ENCODE results near the gene PANX1. TPM values are rescaled to one million over a fixed set of nuclear protein-coding genes. Genes with fewer than 3 reads are reported as not detected.

PANX1 gene
- total and polyA plus RNA-seq, 2 experiments from 2014 or later = 9.5 to 40.8 TPM

GRCh38 chr11:94104734-94105133, 23.9 kb upstream of the PANX1 start:
- H3K4me2 ChIP-seq = no peak overlapping the region
- no peak overlapping the region for H2AFZ ChIP-seq
- peaks cover 18% of the 10 kb centered on the region for H3K9me3 Mint-ChIP-seq
- H3K27me3 Mint-ChIP-seq (ENCODE audit: insufficient read depth, low read depth, poor library complexity) = no peaks in the 10 kb centered on the region
- H3K27ac ChIP-seq (ENCODE audit: low read depth) = no peak overlapping the region
- H3K4me1 Mint-ChIP-seq = peaks cover 6% of the 10 kb centered on the region; the same call in 2 of the 3 replicates
- H3K27me3 ChIP-seq (ENCODE audit: insufficient read depth) = no peaks in the 10 kb centered on the region
- ATAC-seq (no peak), DNase-seq (ENCODE audit: low spot score) (no peak)
- no peaks in the 10 kb centered on the region for H3K79me2 ChIP-seq (replicated peaks; ENCODE audit: insufficient read depth)
- H4K20me1 ChIP-seq (replicated peaks; ENCODE audit: insufficient read depth) = no peaks in the 10 kb centered on the region
- no peak overlapping the region for H3K27ac Mint-ChIP-seq
- no peak overlapping the region for H3K4me3 Mint-ChIP-seq
- no peak overlapping the region for H3K4me3 ChIP-seq
- H3F3A ChIP-seq (replicated peaks; ENCODE audit: low read depth) = no peaks in the 10 kb centered on the region
- H3K4me1 ChIP-seq (ENCODE audit: insufficient read depth) = no peaks in the 10 kb centered on the region
- H3K9me2 ChIP-seq (ENCODE audit: insufficient read depth) = peaks cover 13% of the 10 kb centered on the region
- H3K36me3 Mint-ChIP-seq (ENCODE audit: low read depth) = peaks cover 22% of the 10 kb centered on the region
- H3K36me3 ChIP-seq (ENCODE audit: insufficient read depth) = no peaks in the 10 kb centered on the region; the same call in 1 of the 2 replicates
- TF ChIP-seq, protein P1, sequence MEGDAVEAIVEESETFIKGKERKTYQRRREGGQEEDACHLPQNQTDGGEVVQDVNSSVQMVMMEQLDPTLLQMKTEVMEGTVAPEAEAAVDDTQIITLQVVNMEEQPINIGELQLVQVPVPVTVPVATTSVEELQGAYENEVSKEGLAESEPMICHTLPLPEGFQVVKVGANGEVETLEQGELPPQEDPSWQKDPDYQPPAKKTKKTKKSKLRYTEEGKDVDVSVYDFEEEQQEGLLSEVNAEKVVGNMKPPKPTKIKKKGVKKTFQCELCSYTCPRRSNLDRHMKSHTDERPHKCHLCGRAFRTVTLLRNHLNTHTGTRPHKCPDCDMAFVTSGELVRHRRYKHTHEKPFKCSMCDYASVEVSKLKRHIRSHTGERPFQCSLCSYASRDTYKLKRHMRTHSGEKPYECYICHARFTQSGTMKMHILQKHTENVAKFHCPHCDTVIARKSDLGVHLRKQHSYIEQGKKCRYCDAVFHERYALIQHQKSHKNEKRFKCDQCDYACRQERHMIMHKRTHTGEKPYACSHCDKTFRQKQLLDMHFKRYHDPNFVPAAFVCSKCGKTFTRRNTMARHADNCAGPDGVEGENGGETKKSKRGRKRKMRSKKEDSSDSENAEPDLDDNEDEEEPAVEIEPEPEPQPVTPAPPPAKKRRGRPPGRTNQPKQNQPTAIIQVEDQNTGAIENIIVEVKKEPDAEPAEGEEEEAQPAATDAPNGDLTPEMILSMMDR (conservative IDR thresholded peaks at IDR 0.05; ENCODE audit: low read depth in 2 of 2) = no peak
- TF ChIP-seq, protein P2, sequence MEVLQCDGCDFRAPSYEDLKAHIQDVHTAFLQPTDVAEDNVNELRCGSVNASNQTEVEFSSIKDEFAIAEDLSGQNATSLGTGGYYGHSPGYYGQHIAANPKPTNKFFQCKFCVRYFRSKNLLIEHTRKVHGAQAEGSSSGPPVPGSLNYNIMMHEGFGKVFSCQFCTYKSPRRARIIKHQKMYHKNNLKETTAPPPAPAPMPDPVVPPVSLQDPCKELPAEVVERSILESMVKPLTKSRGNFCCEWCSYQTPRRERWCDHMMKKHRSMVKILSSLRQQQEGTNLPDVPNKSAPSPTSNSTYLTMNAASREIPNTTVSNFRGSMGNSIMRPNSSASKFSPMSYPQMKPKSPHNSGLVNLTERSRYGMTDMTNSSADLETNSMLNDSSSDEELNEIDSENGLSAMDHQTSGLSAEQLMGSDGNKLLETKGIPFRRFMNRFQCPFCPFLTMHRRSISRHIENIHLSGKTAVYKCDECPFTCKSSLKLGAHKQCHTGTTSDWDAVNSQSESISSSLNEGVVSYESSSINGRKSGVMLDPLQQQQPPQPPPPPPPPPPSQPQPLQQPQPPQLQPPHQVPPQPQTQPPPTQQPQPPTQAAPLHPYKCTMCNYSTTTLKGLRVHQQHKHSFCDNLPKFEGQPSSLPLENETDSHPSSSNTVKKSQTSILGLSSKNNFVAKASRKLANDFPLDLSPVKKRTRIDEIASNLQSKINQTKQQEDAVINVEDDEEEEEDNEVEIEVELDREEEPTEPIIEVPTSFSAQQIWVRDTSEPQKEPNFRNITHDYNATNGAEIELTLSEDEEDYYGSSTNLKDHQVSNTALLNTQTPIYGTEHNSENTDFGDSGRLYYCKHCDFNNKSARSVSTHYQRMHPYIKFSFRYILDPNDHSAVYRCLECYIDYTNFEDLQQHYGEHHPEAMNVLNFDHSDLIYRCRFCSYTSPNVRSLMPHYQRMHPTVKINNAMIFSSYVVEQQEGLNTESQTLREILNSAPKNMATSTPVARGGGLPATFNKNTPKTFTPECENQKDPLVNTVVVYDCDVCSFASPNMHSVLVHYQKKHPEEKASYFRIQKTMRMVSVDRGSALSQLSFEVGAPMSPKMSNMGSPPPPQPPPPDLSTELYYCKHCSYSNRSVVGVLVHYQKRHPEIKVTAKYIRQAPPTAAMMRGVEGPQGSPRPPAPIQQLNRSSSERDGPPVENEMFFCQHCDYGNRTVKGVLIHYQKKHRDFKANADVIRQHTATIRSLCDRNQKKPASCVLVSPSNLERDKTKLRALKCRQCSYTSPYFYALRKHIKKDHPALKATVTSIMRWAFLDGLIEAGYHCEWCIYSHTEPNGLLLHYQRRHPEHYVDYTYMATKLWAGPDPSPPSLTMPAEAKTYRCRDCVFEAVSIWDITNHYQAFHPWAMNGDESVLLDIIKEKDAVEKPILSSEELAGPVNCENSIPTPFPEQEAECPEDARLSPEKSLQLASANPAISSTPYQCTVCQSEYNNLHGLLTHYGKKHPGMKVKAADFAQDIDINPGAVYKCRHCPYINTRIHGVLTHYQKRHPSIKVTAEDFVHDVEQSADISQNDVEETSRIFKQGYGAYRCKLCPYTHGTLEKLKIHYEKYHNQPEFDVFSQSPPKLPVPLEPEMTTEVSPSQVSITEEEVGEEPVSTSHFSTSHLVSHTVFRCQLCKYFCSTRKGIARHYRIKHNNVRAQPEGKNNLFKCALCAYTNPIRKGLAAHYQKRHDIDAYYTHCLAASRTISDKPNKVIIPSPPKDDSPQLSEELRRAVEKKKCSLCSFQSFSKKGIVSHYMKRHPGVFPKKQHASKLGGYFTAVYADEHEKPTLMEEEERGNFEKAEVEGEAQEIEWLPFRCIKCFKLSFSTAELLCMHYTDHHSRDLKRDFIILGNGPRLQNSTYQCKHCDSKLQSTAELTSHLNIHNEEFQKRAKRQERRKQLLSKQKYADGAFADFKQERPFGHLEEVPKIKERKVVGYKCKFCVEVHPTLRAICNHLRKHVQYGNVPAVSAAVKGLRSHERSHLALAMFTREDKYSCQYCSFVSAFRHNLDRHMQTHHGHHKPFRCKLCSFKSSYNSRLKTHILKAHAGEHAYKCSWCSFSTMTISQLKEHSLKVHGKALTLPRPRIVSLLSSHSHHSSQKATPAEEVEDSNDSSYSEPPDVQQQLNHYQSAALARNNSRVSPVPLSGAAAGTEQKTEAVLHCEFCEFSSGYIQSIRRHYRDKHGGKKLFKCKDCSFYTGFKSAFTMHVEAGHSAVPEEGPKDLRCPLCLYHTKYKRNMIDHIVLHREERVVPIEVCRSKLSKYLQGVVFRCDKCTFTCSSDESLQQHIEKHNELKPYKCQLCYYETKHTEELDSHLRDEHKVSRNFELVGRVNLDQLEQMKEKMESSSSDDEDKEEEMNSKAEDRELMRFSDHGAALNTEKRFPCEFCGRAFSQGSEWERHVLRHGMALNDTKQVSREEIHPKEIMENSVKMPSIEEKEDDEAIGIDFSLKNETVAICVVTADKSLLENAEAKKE (CRISPR knock-in tag; IDR thresholded peaks at IDR 0.05) = no peak
- no peak for TF ChIP-seq JUNB (IDR thresholded peaks at IDR 0.05; ENCODE audit: unreplicated experiment)

DNA sequence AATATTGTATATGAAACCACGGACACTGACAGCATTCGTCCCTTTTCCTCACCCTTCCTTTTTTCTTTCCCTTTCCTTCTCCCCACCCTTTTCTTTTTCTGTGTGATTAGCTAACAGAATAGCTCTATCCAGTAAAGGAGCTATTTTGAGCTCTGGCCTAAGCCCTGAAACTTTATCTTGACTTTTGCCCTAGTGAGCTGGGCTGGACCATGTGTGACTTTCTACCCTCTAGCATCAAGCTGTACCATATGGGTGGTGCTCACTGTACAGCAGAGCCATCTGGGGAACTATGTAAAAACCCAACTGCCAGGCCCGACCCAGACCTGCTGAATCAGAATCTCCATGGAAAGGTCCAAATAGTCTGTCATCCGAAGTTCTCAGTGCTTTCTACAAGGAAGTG, 21.9 kb upstream of the PANX1 start:
- H3K36me3 ChIP-seq (ENCODE audit: insufficient read depth) = no peaks in the 10 kb centered on the region
- TF ChIP-seq ZNF331 (CRISPR knock-in tag; IDR thresholded peaks at IDR 0.05; ENCODE audit: low read depth) (no peak), NANOG (IDR thresholded peaks at IDR 0.05; ENCODE audit: borderline replicate concordance) (no peak), STAT1 (IDR thresholded peaks at IDR 0.05; ENCODE audit: unreplicated experiment) (no peak)
- TF ChIP-seq, protein P3, sequence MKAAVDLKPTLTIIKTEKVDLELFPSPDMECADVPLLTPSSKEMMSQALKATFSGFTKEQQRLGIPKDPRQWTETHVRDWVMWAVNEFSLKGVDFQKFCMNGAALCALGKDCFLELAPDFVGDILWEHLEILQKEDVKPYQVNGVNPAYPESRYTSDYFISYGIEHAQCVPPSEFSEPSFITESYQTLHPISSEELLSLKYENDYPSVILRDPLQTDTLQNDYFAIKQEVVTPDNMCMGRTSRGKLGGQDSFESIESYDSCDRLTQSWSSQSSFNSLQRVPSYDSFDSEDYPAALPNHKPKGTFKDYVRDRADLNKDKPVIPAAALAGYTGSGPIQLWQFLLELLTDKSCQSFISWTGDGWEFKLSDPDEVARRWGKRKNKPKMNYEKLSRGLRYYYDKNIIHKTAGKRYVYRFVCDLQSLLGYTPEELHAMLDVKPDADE (IDR thresholded peaks at IDR 0.05) = no peak
- H2AFZ ChIP-seq = no peak overlapping the region
- Mint-ChIP-seq H3K27ac (no peak overlapping the region), H3K36me3 (ENCODE audit: low read depth) (peaks cover 18% of the 10 kb centered on the region), H3K4me3 (no peak overlapping the region), H3K9me3 (peaks cover 4% of the 10 kb centered on the region; the same call in 2 of the 3 replicates), H3K27me3 (ENCODE audit: insufficient read depth, low read depth, poor library complexity) (no peaks in the 10 kb centered on the region), H3K4me1 (peaks cover 6% of the 10 kb centered on the region; the same call in 2 of the 3 replicates)
- no peak overlapping the region for H3K27ac ChIP-seq (ENCODE audit: low read depth)
- peaks cover 5% of the 10 kb centered on the region; the same call in 1 of the 2 replicates for H3K9me2 ChIP-seq (ENCODE audit: insufficient read depth)
- no peaks in the 10 kb centered on the region for H3K79me2 ChIP-seq (replicated peaks; ENCODE audit: insufficient read depth)
- no peaks in the 10 kb centered on the region for H3K4me1 ChIP-seq (ENCODE audit: insufficient read depth)
- no peaks in the 10 kb centered on the region for H3K27me3 ChIP-seq (ENCODE audit: insufficient read depth)
- DNase-seq (ENCODE audit: low spot score) (no peak), ATAC-seq (no peak)
- no peak overlapping the region for H3K4me3 ChIP-seq
- no peaks in the 10 kb centered on the region for H3F3A ChIP-seq (replicated peaks; ENCODE audit: low read depth)
- H3K4me2 ChIP-seq = no peak overlapping the region
- no peaks in the 10 kb centered on the region for H4K20me1 ChIP-seq (replicated peaks; ENCODE audit: insufficient read depth)

Data from GM23338 (cell line).